ENCODE measurements around the gene FAH. TPM values are rescaled to one million over a fixed set of nuclear protein-coding genes. Genes with fewer than 3 reads are reported as not detected.

Gene FAH
- total and polyA plus RNA-seq, 2 experiments from 2014 or later, result 18.2 to 46.4 TPM

DNA sequence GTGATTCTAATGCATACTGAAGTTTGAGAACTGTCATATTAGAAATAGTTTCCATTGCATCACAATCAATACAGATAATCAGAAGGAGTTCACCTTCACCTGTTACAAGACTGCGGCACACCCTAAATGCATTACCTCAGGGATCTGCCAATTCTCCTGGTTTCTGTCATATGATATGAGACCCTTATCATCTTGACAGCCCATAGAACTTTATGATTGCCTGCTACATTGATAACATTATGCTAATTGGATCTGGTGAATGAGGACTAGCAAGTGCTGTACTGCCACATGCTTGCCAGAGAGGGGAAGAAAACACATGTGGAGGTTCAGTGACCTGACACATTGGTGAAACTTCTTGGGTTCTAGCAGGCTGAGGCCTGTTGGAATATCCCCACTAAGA lies 41.4 kb downstream of the FAH start:
- H3K4me3 ChIP-seq, result no peak overlapping the region
- TF ChIP-seq, protein P1, sequence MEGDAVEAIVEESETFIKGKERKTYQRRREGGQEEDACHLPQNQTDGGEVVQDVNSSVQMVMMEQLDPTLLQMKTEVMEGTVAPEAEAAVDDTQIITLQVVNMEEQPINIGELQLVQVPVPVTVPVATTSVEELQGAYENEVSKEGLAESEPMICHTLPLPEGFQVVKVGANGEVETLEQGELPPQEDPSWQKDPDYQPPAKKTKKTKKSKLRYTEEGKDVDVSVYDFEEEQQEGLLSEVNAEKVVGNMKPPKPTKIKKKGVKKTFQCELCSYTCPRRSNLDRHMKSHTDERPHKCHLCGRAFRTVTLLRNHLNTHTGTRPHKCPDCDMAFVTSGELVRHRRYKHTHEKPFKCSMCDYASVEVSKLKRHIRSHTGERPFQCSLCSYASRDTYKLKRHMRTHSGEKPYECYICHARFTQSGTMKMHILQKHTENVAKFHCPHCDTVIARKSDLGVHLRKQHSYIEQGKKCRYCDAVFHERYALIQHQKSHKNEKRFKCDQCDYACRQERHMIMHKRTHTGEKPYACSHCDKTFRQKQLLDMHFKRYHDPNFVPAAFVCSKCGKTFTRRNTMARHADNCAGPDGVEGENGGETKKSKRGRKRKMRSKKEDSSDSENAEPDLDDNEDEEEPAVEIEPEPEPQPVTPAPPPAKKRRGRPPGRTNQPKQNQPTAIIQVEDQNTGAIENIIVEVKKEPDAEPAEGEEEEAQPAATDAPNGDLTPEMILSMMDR (IDR thresholded peaks at IDR 0.05; ENCODE audit: low read depth, low read length), result no peak
- no peak overlapping the region for H3K27ac ChIP-seq
- no peak for DNase-seq (ENCODE audit: low read depth in 1 of 2, low spot score in 1 of 2)
- H3K4me1 ChIP-seq (ENCODE audit: low read depth), result no peaks in the 10 kb centered on the region
- H3K36me3 ChIP-seq, result no peaks in the 10 kb centered on the region
- H3K9me3 ChIP-seq (ENCODE audit: low read depth), result no peaks in the 10 kb centered on the region
- no peaks in the 10 kb centered on the region for H3K27me3 ChIP-seq

DNA sequence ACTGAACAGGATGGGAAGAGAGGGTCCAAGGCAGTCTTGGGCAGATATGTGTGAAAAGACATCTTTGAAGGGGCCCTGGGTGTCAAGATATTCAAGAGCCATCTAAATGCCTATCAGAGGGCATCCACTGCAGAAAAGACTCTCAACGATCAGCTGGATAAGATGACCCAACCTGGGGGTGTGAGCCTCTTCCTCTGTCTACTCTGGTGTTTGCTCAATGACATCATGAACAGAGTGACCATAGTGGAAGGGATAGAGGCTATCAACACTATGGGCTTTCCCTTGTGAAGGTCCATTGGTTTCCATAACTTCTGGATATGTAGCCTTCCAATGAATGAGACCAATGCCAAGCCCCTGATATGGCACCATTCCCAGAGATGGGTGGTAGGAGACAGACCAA lies 42.1 kb downstream of the FAH start:
- Histone ChIP-seq H3K9me3 (ENCODE audit: low read depth) (no peaks in the 10 kb centered on the region), H3K4me3 (no peak overlapping the region), H3K27ac (no peak overlapping the region), H3K36me3 (no peaks in the 10 kb centered on the region), H3K27me3 (no peaks in the 10 kb centered on the region), H3K4me1 (ENCODE audit: low read depth) (no peaks in the 10 kb centered on the region)
- TF ChIP-seq, protein P1 (IDR thresholded peaks at IDR 0.05; ENCODE audit: low read depth, low read length), result no peak
- no peak for DNase-seq (ENCODE audit: low read depth in 1 of 2, low spot score in 1 of 2)

DNA sequence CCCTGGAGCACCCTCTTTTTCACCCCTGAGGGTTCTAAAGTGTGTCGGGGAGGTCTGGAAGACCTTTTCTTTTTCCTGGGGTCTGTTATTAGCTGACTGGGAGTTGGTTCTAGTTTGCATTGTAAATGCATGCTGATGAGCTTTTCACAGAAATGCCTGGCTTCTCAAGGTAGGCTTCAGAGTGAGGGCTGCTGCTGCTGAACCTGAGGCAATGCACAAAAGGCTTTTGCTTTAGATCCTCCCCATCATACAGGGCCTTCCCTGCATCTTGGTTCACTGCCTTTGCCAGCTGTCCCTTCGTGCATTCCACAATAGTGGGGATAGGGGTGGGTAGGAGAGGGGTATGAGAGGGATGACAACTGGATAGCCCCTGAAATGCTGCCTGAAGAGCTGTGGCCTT lies 46.6 kb downstream of the FAH start:
- TF ChIP-seq, protein P1 (IDR thresholded peaks at IDR 0.05; ENCODE audit: low read depth, low read length), result no peak
- Histone ChIP-seq H3K4me1 (ENCODE audit: low read depth) (no peaks in the 10 kb centered on the region), H3K9me3 (ENCODE audit: low read depth) (no peaks in the 10 kb centered on the region), H3K27me3 (no peaks in the 10 kb centered on the region), H3K4me3 (no peak overlapping the region), H3K36me3 (no peaks in the 10 kb centered on the region), H3K27ac (no peak overlapping the region)
- no peak for DNase-seq (ENCODE audit: low read depth in 1 of 2, low spot score in 1 of 2)

DNA sequence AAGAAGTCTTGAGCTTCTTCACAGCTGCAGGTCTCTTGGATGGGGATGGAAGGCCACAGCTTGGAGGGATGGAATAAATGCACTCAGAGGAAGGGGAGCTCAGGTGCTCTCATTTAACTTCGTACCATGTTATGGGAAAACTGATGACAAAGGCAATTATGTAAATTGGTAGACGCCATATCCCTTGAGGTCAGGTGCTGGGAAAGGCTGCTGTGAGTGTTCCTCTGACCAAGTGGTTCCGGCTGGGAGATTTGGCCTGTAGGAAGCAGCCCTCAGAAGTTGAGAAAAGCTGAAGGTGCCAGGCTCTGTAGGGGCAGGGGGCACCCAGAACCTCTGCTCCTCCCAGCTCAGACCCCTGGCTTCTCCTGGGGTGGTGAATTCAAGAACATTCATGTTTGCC lies 47.1 kb downstream of the FAH start:
- Histone ChIP-seq H3K4me3 (no peak overlapping the region), H3K27ac (no peak overlapping the region), H3K27me3 (no peaks in the 10 kb centered on the region), H3K4me1 (ENCODE audit: low read depth) (no peaks in the 10 kb centered on the region), H3K9me3 (ENCODE audit: low read depth) (no peaks in the 10 kb centered on the region), H3K36me3 (no peaks in the 10 kb centered on the region)
- TF ChIP-seq, protein P1 (IDR thresholded peaks at IDR 0.05; ENCODE audit: low read depth, low read length), result no peak
- no peak for DNase-seq (ENCODE audit: low read depth in 1 of 2, low spot score in 1 of 2)

DNA sequence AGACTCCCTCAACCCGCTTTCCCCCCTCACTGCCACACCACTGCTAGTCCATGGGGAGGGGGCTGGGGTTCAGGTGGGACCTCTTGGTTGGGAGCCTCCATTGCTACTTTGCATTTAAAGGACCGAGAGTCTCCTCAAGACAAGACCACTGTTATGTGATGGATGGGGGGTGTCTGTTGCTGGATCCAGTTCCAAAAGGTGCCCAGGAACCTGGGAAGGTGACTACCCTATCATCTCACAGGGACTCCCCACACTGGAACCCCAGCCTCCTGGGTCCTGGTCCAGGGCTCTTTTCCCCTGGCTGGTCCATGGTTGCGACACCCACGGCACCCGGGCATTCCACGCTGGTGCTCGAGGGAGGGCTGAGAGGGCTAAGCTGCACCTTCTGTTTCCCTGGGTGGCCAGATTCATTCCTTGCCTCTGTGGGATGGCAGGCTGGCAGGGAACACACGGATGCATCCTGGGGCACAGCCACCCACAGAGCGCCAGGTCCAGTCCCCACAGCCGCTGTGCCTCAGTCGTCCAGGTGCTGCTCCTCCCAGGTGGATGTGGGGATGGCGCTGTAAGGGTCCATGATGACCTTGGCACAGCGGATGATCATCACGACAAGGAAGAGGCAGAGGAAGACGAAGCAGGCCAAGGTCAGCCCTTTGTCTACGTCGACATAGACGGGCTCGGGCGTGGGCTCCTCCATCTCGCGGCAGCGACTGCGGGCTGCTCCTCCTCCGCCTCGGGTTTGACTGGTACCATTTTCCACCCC lies 48.6 kb downstream of the FAH start:
- no peak overlapping the region for H3K27ac ChIP-seq
- H3K27me3 ChIP-seq, result no peaks in the 10 kb centered on the region
- no peaks in the 10 kb centered on the region for H3K9me3 ChIP-seq (ENCODE audit: low read depth)
- TF ChIP-seq, protein P1 (IDR thresholded peaks at IDR 0.05; ENCODE audit: low read depth, low read length), result no peak
- H3K36me3 ChIP-seq, result no peaks in the 10 kb centered on the region
- H3K4me3 ChIP-seq, result no peak overlapping the region
- no peak for DNase-seq (ENCODE audit: low read depth in 1 of 2, low spot score in 1 of 2)
- H3K4me1 ChIP-seq (ENCODE audit: low read depth), result no peaks in the 10 kb centered on the region

All from cardiac muscle cell (in vitro differentiated cells and primary cell).